Coronary artery (tissue), 2 donors: ENCODE measurements around the gene IDUA.

Experiments used
- DNase-seq: peaks from one replicate; pipeline ENCODE4 v3.0.0-alpha.2; 2017; ENCODE audit warnings: low spot score
- H3K27ac ChIP-seq, 2 donors: fragments of 200-600 bp; sonication (generic); one replicate each; pipeline ENCODE4 v1.5.1; 2016 to 2019
- H3K4me3 ChIP-seq: fragments of 200-600 bp; sonication (generic); 2 replicates; pipeline ENCODE4 v1.5.1; 2016; ENCODE audit warnings: mild to moderate bottlenecking, moderate library complexity
- CTCF ChIP-seq: fragments of 200-600 bp; sonication (generic); IDR thresholded peaks from one replicate; pipeline ENCODE4 v1.5.1; 2019; ENCODE audit warnings: antibody characterized with exemption

IDUA gene

GRCh38 chr4:978957-979701, 7.7 kb upstream of the IDUA start:
- TF ChIP-seq CTCF: no peak
- H3K27ac ChIP-seq: peak overlapping the region in 1 of 2 donors; percentile 25
- DNase-seq: no peak
- H3K4me3 ChIP-seq: no peak overlapping the region

DNA sequence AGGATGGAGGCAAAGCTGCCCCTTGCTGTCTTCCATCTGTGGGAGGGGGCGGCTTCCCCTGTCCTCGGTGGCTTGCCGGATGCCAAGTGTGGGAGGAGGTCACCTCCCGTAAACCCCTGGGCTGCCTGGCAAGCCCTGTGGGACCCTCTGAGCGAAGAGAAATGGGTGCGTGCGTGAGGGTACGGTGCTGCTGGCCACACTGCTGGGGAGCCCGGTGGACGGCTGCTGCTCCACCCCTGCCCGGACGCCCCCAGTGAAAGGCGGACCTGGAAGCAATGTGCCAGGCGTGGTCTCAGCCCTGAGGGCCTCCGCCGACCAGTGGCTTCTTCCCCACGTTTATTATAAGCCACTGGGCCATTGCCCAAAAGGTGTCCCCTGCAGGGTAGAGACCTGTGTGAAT, 4.6 kb upstream of the IDUA start:
- H3K4me3 ChIP-seq: no peak overlapping the region
- DNase-seq: no peak

GRCh38 chr4:982814-983213, 4.0 kb upstream of the IDUA start:
- no peak for TF ChIP-seq CTCF

More for the DNA sequence above, 4.6 kb upstream of the IDUA start:
- no peak overlapping the region for H3K27ac ChIP-seq
- no peak for TF ChIP-seq CTCF

DNA sequence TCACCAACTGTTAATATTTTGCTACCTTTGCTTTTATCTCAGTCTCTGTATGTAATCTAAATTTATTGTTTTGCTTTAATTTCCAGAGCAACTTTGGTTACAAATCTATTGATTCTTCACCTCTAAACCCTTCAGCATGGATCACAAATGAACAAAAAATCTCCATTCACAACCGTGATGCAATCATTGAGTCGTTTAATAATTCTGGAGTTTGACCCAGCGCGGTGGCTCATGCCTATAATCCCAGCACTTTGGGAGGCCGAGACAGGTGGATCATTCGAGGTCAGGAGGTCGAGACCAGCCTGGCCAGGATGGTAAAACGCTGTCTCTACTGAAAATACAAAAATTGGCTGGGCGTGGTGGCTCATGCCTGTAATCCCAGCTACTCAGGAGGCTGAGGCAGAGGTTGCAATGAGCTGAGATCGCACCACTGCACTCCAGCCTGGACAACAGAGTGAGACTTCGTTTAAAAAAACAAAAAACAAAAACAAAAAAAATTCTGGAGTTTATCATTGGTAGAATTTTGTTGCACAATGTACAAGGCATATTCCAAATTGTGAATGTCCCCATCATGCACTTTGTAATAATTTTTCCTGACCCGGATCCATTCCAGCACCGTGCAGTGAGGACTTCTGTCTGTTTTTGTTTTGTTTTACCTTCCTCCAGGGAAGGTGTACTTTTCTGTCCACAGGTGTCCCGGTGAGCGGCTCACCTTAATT, 2.3 kb upstream of the IDUA start:
- DNase-seq: no peak
- no peak for TF ChIP-seq CTCF
- Histone ChIP-seq H3K4me3 (peak overlapping the region; percentile 48), H3K27ac (no peak overlapping the region)

More at GRCh38 chr4:982814-983213, 4.0 kb upstream of the IDUA start:
- Histone ChIP-seq H3K27ac (no peak overlapping the region), H3K4me3 (no peak overlapping the region)
- DNase-seq: no peak

- Histone ChIP-seq H3K4me3 (peak overlapping the region; percentile 48), H3K27ac (no peak overlapping the region)
- no peak for TF ChIP-seq CTCF
- DNase-seq: no peak
These were observed 1.6 kb upstream of the IDUA start for GRCh38 chr4:985123-985830.

- peak overlapping the region; percentile 11 to 75 for H3K27ac ChIP-seq
- H3K4me3 ChIP-seq: peak overlapping the region; percentile 81
- DNase-seq: no peak
- TF ChIP-seq CTCF: no peak
These were observed 391 bp upstream of the IDUA start for GRCh38 chr4:986428-986878.
